GM21825 (cell line): Measurements from ENCODE around the gene CCNA2.
A peak's percentile ranks its signal among the peaks of the same experiment; 100 is the strongest.

Experiments
- ATAC-seq: cut with Tn5 transposase; IDR thresholded peaks from one replicate; pipeline ENCODE4 v1.9.1; 2021; ENCODE audit warnings: mild to moderate bottlenecking, moderate library complexity; ENCODE audit not compliant: unreplicated experiment

CCNA2 gene

DNA sequence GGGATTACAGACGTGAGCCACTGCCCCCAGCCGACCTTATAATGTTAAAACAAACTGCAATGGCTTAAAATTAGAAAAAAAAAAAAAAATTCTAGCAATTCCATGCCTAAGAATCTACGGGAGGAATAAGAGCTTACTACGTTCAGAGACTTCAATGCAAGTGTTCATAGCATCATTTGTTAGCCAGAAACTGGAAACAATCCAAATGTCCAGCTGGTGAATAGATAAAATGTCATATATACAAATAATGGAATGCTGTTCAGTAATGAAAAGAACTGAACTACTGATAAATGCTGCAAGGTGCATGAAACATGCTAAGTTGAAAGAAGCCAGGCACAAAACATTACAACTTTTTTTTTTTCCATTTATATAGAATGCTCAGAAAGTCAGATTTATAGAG, 17.3 kb downstream of the CCNA2 start:
- ATAC-seq = no peak

GRCh38 chr4:121801715-121802075, 22.0 kb downstream of the CCNA2 start:
- ATAC-seq = no peak

DNA sequence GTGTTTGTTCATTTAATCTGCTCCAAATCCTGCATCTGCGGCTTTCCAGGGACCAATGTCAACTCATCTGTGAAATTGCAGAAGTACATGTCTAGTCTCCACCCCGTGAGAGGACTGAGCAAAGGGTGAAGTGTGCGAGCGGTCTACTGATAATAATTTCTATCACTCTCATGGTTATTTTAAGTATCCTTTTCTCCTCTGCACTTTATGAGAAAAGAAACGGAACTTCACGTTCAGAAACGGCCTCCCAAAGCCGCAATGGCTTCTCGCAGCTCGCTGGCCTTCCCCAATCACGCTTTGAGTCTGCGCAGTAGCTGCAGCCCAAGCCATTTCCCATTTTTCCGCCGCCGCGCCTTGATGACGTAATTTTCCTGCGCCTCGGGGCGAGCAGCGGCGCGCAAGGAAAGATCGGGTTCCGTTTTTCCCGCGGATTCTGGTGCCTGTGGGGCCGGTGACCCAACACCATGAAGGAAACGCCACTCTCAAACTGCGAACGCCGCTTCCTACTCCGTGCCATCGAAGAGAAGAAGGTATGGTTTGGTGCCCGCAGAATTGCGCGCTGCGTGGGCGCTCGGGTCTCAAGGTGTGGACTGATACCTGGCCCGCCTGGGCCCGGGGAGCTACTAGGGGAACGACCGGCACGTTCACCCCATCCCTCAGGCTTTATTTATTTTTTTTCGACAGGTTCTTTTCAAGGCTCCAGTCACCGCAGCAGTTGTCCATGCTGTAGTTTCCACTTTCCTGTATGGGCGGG, 22.5 kb downstream of the CCNA2 start, which contains the start of gene EXOSC9:
TSS of gene EXOSC9 (plus strand) at position 363 of the 754 bp plus-strand sequence. CDS start at position 465, 102 bp downstream.
- ATAC-seq = peak; percentile 82

DNA sequence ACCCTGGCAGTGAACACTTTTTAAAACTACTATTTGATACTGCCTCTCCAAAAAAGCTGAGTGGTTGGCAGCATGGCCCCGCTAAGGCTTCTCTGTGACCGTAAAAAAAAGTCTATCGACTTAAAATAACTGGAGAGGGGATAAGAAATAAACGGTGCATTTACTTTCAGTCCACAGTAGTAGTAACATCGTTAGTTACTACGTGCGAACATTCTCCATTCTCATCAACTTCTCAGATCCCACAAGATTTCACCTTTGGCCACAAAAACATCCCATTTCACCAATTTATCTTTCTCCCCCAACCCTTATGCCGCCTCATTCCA, 23.1 kb downstream of the CCNA2 start:
- ATAC-seq = peak; percentile 20

DNA sequence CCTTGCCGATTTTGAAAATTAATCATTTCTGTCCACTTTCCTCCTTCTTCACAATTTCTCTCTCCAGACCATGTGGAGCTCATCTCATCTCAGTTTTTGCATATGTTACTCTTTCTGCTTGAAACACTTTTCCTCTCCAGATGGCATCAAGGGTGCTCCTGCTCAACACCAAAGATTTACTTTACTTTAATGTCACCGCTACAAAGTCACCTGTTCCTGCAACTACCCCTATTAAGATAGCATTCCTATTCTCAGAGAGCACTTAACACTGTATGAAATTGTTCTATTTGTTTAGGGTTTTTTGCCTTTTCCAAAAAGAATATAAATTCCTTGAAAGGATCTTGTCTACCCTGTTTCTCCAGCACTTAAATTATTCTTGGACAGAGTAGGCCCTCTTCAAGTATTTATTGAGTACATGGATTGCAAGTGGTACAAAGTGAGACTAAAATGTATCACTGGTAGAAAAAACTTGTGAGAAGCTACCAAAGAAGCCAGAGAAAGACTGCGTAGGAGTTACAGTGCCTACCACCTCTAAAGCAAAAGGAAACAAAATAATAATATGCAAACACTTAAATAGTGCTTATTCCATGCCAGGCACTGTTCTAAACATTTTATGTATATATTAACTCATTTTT, 23.7 kb downstream of the CCNA2 start:
- ATAC-seq = no peak

GRCh38 chr4:121799208-121799823, 24.4 kb downstream of the CCNA2 start:
- ATAC-seq = no peak

DNA sequence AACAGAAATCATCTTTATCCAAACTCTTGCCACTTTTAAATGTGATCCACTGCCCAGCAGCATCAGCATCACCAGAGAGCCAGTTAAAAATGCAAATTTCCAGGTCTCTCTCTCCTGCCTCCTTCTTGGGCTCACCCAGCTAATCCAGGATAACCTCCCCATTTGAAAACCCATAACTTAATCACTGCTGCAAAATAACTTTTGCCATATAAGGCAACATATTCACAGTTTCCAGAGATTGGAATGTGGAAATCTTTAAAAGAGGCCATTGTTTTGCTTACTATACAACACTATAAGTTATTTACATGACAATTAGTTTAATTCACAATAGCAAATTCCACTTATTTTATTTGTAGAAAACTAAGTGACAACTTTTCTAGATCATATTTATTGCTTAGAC, 27.4 kb downstream of the CCNA2 start:
- no peak for ATAC-seq

DNA sequence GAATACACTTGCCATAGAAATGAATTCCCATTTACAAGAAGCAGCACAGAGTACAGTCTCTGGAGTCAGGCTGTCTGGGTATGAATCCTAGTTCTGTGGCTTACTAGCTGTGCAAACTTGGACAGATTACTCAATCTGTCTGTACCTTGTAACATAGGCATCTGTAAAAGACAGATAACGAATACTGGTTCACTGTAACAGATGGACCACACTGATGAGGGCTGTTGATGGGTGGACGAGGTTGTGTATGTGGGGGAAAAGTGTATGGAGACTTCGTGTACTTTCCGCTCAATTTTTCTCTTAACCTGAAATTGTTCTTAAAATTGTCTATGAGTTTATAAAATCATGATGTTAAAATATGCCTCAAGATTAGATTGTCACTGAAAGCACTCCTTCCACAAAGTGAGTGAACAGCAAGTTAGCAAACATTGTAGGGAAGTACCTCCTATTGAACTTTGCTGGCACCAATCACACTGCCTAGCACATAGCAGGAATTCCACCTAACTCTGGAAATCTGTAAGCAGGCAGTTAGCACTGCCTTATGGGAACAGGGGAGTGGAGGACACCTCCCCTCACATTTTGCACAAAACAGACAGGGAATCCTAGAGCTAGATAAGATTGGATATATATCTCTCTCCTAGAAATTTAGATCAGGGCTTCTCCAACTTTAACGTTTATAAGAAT, 29.0 kb downstream of the CCNA2 start:
- ATAC-seq = no peak

- no peak for ATAC-seq
Observed at GRCh38 chr4:121792966-121793365, 30.7 kb downstream of the CCNA2 start.

DNA sequence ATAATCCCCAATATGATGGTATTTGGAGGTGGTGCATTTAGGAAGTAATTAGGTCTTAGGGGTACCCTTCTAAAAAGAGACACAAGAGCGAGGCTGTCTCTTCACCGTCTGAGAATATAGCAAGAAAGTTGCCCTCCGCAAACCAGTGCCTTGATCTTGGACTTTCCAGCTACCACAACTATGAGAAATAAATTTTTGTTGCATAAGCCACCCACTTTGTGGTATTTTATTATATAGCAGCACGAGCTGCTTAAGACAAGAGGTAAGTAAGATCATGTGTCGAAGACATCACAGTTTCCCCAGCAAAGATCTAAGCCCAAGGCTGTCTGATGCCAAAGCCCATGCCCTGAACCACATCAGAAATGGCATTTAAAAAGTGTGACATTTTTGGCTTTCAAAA, 32.2 kb downstream of the CCNA2 start:
- no peak for ATAC-seq

DNA sequence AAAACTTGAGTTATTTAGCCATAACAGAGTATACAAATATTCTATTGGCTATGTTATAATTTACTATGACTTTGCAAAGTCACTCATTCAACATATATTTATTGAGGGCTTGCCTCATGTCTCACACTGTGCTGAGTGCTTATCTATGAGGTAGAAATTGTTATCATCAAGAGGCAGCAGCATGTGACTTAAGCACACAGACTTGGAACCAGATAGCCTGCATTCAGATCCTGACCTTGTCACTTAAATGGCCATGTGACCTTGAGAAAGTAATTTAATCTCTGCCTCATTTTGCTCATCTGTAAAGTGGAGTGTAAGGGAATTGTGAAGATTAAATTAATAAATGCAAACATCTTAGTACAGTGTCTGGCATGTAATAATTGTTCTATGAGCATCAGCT, 32.7 kb downstream of the CCNA2 start:
- no peak for ATAC-seq

GRCh38 chr4:121789960-121790829, 33.5 kb downstream of the CCNA2 start:
- ATAC-seq = no peak

DNA sequence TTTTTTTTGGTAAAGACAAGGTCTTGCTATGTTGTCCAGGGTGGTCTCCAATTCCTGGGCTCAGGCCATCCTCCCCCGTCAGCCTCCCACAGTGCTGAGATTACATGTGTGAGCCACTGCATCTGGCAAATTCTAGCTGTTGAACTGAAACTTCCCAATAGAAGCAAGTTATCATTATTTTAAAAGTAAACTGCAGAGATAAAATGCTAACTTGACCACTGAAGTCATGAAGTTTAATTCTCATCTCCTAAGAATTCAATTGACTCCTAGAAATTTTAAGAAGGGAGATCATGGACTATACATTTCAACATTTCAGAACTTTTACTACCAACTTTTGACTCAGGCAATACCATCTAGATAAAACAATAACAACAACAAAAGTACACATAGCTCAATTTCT, 34.2 kb downstream of the CCNA2 start:
- ATAC-seq = no peak

DNA sequence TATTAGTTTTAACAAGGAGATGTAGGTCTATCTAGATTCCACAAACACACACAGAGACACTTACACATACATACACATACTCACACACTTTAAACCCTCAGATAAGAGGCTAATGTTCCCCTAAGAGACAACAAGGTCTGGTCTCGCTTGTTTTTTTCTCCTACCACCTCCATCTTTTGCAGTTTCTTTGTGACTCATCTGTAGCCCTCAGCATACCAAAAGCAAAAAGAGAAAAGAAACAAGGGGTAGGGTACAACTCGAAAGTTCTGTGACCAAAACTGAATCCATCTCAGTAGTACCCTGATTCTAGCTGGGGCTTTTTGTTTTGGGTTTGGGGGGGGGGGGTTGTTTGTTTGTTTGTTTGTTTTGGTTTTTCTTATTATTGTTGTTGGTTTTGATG, 34.8 kb downstream of the CCNA2 start:
- peak; percentile 90 for ATAC-seq

DNA sequence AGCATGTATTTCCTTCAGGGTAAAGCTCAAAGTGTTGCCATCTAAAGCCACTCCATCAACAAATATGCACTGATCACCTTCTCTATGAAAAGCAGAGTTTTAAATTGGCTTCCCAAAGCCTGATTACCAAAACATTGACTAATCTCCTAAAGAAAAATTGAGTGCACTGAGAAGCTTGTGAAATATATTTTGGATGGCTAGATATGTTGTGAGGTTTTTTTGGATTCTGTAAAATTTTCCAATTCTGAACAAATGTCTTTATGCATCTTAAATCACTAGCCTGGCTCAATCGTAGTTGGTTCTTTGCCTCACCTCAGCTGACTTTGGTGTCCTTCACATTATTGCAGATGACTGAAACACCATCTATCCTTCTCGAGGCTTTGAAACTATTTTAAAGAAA, 37.5 kb downstream of the CCNA2 start:
- no peak for ATAC-seq

- no peak for ATAC-seq
Observed at GRCh38 chr4:121785479-121785878, 38.2 kb downstream of the CCNA2 start.

GRCh38 chr4:121784975-121785374, 38.7 kb downstream of the CCNA2 start:
- no peak for ATAC-seq

- no peak for ATAC-seq
Observed at GRCh38 chr4:121784401-121784800, 39.3 kb downstream of the CCNA2 start.

DNA sequence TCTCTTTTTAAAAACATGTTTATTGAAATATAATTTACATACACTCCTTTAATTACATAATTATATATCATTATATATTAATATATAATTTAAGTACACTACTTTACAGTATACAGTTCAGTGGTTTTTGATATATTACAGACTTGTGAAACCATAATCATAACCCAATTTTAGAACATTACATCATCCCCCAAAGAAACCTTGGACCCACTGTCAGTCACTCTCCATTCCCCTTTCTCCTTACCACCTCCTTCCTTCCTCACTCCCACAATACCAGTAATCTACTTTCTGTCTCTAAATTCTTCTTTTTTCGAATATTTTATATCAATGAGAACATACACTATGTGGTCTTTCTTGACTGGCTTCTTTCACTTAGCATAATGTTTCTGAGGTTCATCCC, 40.5 kb downstream of the CCNA2 start:
- ATAC-seq = no peak

DNA sequence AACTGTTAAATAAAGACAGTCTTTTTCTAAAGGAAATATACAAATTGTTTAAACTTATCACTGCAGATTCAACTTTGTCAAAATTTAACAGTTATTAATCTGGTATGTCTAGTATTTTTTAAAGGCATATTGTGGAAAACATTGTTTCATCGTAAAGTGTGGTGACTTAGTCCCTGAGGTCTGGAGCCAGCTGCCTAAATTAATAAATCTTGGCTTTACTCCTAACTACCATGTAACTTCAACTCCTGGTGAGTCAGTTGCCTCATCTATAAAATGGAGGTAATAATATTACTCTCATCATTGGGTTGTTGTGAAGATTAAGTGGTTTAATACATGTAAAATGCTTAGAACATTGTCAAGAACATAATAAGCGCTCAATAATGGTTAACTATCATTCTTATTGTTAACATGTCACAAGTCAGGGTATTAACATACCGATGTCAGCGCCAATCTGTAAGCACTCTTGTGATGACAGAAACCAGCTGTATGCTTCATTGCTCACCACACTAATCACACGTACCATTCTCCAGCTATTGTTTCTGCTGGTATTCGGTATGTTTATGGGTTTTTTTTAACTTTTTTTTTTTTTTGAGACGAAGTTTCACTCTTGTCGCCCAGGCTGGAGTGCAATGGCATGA, 44.6 kb downstream of the CCNA2 start:
- no peak for ATAC-seq
